ENCODE data around the gene ABLIM3. TPM values are rescaled to one million over a fixed set of nuclear protein-coding genes. Genes with fewer than 3 reads are reported as not detected.

ABLIM3 gene
- not detected in 2 replicates for total RNA-seq (2022)
- Bru-seq, nascent RNA, result percentile 1 among the genes with signal in this experiment
- percentile 5 among the genes with signal in this experiment for BruChase-seq, experiment 1, labeled RNA remaining after a 2-hour chase
- percentile 2 among the genes with signal in this experiment for BruChase-seq, experiment 2, labeled RNA remaining after a 6-hour chase
- long read RNA-seq, result 0 reads

DNA sequence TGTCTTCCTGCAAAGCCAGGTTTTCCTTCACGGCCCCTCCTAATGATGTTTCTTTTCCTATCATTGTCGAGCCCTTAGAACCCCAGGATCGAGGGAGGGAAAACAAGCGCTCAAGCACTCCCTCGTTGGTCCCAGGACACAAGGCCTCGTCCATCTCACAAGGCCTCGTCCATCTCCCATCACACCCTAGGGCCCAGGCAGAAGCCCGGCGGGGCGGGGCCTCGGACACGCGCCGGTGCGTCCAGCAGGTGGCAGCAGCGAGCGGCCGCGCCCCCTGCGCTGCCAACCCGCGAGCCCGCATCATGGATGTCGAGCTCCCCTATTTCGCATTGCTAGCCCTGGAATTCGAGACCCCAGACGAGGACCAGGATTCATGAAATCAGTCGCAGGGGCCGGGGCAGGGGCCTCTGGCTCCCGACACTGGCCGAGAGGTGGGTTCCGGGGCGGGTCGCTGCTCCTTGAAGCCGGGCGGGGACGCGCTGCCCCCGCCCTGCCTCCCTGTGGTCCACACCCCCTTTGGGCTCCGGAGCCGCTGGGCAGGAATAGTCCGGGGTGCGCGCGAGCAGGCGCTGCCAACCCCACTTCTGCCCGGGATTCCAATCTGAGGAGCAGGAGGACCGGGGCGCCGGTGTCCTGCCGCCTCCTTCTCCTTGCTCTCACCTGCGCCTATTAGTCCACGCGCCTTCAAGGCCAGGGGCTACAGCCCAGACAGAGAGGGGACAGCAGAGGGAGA is at the start of gene ABLIM3:
Gene ABLIM3, plus strand, starts transcription at position 270 of the 733 bp plus-strand sequence. CDS start 603 bp downstream, outside the sequence.
- Mint-ChIP-seq H3K27me3 (ENCODE audit: insufficient read depth, unreplicated experiment) (peaks cover 10% of the 10 kb centered on the region), H3K27ac (ENCODE audit: unreplicated experiment) (no peak within 1 kb of the TSS), H3K9me3 (ENCODE audit: unreplicated experiment) (no peaks in the 10 kb centered on the region), H3K4me3 (ENCODE audit: unreplicated experiment) (peak within 1 kb of the TSS; percentile 43), H3K4me1 (ENCODE audit: low read depth, unreplicated experiment) (no peaks in the 10 kb centered on the region), H3K36me3 (ENCODE audit: insufficient read depth, unreplicated experiment) (no peaks in the 10 kb centered on the region)
- H3K9me3 ChIP-seq, result no peaks in the 10 kb centered on the region
- peaks cover 3% of the 10 kb centered on the region; the same call in 1 of the 2 replicates for H3K27me3 ChIP-seq (replicated peaks; ENCODE audit: control insufficient read depth, insufficient read depth, low read length)
- ChIA-PET CTCF (interaction anchor here (0.9 to 1.5 kb wide), 6 partner anchors 10 to 216 kb away, joined by 3 to 15 read pairs (median 4); partner anchors contain the start of gene PCYOX1L), POLR2A (no interaction called here)
- H3K36me3 ChIP-seq (ENCODE audit: control insufficient read depth, insufficient read depth, low read length), result no peaks in the 10 kb centered on the region
- no peaks in the 10 kb centered on the region for H3K4me1 ChIP-seq
- peak in 1 of 2 experiments; percentile 80 for DNase-seq
- TF ChIP-seq, protein P1, sequence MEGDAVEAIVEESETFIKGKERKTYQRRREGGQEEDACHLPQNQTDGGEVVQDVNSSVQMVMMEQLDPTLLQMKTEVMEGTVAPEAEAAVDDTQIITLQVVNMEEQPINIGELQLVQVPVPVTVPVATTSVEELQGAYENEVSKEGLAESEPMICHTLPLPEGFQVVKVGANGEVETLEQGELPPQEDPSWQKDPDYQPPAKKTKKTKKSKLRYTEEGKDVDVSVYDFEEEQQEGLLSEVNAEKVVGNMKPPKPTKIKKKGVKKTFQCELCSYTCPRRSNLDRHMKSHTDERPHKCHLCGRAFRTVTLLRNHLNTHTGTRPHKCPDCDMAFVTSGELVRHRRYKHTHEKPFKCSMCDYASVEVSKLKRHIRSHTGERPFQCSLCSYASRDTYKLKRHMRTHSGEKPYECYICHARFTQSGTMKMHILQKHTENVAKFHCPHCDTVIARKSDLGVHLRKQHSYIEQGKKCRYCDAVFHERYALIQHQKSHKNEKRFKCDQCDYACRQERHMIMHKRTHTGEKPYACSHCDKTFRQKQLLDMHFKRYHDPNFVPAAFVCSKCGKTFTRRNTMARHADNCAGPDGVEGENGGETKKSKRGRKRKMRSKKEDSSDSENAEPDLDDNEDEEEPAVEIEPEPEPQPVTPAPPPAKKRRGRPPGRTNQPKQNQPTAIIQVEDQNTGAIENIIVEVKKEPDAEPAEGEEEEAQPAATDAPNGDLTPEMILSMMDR (IDR thresholded peaks at IDR 0.05; ENCODE audit: insufficient read depth in 1 of 2, low read depth in 1 of 2, low read length in 1 of 2, severe bottlenecking in 1 of 2, unreplicated experiment in 1 of 2), result peak; percentile 71 to 91
- no TSS peak for BruUV-seq (replicated peaks)
- H3K4me3 ChIP-seq (ENCODE audit: low read depth, low read length), result peak within 1 kb of the TSS; percentile 45
- intact Hi-C loops (cut with micrococcal nuclease; ENCODE audit: unreplicated experiment), result loop anchor here (1.0 to 5.0 kb wide), 4 partner anchors 51 to 128 kb away; no protein-coding TSS in a partner anchor

DNA sequence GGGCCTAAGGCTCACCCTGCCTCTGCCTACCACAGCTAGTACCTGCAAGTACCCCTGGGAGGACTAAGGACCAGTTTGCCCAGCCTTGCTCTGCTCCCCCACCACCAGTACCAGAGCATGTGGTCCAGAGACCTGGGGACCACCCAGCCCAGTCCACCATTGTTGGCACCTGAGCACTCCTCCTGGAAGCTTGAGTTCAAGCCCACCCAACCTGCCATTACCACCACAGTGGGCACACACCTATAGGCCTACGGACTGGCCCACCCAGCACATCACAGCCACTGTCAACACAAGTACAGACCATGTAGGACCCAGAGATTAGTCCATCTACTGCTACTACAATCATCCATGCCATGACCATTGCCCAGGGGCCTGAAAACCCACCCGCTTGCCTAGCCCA is 47.7 kb upstream of the ABLIM3 start:
- intact Hi-C loops (cut with micrococcal nuclease; ENCODE audit: unreplicated experiment), result no loop called here
- H3K36me3 Mint-ChIP-seq (ENCODE audit: insufficient read depth, unreplicated experiment), result no peaks in the 10 kb centered on the region
- no peaks in the 10 kb centered on the region for H3K27me3 ChIP-seq (replicated peaks; ENCODE audit: control insufficient read depth, insufficient read depth, low read length)
- peaks cover 8% of the 10 kb centered on the region for H3K27me3 Mint-ChIP-seq (ENCODE audit: insufficient read depth, unreplicated experiment)
- peaks cover 28% of the 10 kb centered on the region for H3K9me3 ChIP-seq
- H3K4me1 Mint-ChIP-seq (ENCODE audit: low read depth, unreplicated experiment), result no peaks in the 10 kb centered on the region
- ChIA-PET CTCF (no interaction called here), POLR2A (no interaction called here)
- BruUV-seq (replicated peaks), result no TSS peak
- no peak overlapping the region for H3K4me3 Mint-ChIP-seq (ENCODE audit: unreplicated experiment)
- TF ChIP-seq, protein P1 (IDR thresholded peaks at IDR 0.05; ENCODE audit: insufficient read depth in 1 of 2, low read depth in 1 of 2, low read length in 1 of 2, severe bottlenecking in 1 of 2, unreplicated experiment in 1 of 2), result no peak
- H3K27ac Mint-ChIP-seq (ENCODE audit: unreplicated experiment), result no peak overlapping the region
- peaks cover 12% of the 10 kb centered on the region for H3K9me3 Mint-ChIP-seq (ENCODE audit: unreplicated experiment)
- H3K36me3 ChIP-seq (ENCODE audit: control insufficient read depth, insufficient read depth, low read length), result no peaks in the 10 kb centered on the region
- DNase-seq, result no peak
- H3K4me3 ChIP-seq (ENCODE audit: low read depth, low read length), result no peak overlapping the region
- no peaks in the 10 kb centered on the region for H3K4me1 ChIP-seq

DNA sequence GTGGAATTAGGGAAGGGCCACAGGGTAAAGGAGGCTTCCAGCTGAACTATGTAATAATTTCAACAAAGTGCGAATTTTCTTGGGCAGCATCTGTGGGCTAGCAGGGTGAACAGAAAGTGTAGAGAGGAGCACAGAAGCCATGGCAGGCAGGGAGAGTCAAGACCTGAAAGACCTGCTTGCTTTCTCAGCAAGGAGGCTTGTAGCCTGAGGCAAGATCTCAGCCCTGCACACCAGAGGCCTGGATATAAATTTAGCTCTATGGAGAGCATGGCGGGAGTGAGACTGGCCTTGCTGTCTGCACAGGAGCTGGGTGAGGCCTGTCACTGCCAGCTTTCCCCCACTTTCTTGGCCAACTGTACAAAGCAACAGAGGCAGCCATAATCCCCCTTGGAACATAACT is 46.3 kb upstream of the ABLIM3 start:
- DNase-seq, result peak in 1 of 2 experiments; percentile 42
- intact Hi-C loops (cut with micrococcal nuclease; ENCODE audit: unreplicated experiment), result no loop called here
- peaks cover 26% of the 10 kb centered on the region for H3K9me3 Mint-ChIP-seq (ENCODE audit: unreplicated experiment)
- no TSS peak for BruUV-seq (replicated peaks)
- H3K36me3 ChIP-seq (ENCODE audit: control insufficient read depth, insufficient read depth, low read length), result no peaks in the 10 kb centered on the region
- no peak overlapping the region for H3K27ac Mint-ChIP-seq (ENCODE audit: unreplicated experiment)
- H3K27me3 Mint-ChIP-seq (ENCODE audit: insufficient read depth, unreplicated experiment), result peaks cover 9% of the 10 kb centered on the region
- H3K9me3 ChIP-seq, result peaks cover 37% of the 10 kb centered on the region
- POLR2A ChIA-PET, result interaction anchor here (0.6 kb wide), 1 partner anchor 110 kb away, joined by 3 read pairs; no protein-coding TSS in a partner anchor
- no peaks in the 10 kb centered on the region for H3K36me3 Mint-ChIP-seq (ENCODE audit: insufficient read depth, unreplicated experiment)
- CTCF ChIA-PET, result no interaction called here
- no peaks in the 10 kb centered on the region for H3K4me1 Mint-ChIP-seq (ENCODE audit: low read depth, unreplicated experiment)
- H3K27me3 ChIP-seq (replicated peaks; ENCODE audit: control insufficient read depth, insufficient read depth, low read length), result no peaks in the 10 kb centered on the region
- TF ChIP-seq, protein P1 (IDR thresholded peaks at IDR 0.05; ENCODE audit: insufficient read depth in 1 of 2, low read depth in 1 of 2, low read length in 1 of 2, severe bottlenecking in 1 of 2, unreplicated experiment in 1 of 2), result no peak
- H3K4me1 ChIP-seq, result no peaks in the 10 kb centered on the region
- no peak overlapping the region for H3K4me3 ChIP-seq (ENCODE audit: low read depth, low read length)
- H3K4me3 Mint-ChIP-seq (ENCODE audit: unreplicated experiment), result no peak overlapping the region

Data from Caco-2 (cell line).